ENCODE data around the gene EPB41L1.

The EPB41L1 gene

DNA sequence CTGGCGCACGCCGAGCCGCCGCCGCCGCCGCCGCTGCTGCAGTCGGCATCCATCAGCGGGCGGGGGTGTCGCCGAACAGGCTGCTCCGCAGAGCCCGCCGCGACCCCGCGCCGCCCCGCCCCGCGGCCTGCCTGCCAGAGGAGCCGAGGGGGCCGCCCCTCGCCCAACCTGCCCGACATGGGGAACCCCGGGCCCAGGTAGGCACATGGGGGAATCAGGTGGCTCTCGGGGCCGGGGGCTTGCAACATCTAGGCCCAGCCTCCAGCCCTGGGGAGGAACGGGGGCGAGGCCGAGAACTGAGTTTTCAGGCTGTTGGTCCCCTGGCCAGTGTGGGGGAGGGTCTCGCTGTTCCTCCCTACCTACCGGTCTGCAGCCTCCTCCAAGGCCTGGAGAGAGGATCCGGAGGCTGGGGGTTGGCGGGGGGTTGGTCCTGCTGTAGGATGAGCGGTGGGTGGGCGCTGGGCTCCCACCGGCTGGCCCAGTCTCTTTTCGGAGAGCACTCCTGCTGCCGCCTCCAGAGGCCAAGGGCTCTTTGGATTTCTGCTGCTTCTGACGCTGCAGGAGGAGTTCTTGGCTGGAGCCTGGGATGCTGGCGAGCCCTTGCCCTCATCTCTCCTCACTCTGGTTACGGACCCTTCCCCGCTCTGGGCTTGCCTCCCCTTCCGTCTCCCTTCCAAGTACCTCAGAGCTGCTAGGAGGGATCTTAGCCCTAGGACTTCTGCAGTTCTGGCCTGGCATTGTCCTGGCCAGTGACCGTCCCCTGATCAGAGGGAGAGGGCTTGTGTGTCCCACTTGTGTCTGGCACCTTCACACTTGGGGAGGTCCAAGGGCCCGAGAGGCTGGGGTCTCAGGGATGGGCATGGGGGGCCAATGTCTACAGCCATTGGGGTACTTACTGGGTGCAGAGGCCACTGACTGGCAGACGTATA is at the start of gene EPB41L1:
TSS of gene EPB41L1 (plus strand) at position 41 of the 929 bp plus-strand sequence. CDS start 19,038 bp downstream, outside the sequence.
- DNase-seq (ENCODE audit: low read depth in 2 of 3, low spot score in 1 of 3), result no peak

DNA sequence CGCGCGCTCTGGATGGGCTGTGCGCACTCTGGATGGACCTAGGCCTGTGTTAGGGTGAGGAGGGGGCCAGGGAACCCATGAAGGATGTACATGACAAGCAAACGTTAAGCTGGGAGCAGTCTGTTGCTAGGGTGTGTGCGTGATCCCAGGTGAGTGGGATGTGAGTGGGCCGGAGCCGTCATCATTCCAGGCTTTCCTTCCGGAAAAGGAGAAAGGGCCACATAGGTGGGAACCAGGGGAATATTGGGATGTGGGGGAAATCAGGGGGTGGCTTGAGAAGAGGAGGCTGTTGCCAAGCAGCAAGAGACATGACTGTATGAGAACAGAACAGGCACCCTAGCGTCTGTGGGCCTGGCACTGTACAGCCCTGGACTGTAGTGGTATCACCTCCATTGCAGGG is 49.7 kb upstream of the EPB41L1 start:
- DNase-seq (ENCODE audit: low read depth in 2 of 3, low spot score in 1 of 3), result no peak

DNA sequence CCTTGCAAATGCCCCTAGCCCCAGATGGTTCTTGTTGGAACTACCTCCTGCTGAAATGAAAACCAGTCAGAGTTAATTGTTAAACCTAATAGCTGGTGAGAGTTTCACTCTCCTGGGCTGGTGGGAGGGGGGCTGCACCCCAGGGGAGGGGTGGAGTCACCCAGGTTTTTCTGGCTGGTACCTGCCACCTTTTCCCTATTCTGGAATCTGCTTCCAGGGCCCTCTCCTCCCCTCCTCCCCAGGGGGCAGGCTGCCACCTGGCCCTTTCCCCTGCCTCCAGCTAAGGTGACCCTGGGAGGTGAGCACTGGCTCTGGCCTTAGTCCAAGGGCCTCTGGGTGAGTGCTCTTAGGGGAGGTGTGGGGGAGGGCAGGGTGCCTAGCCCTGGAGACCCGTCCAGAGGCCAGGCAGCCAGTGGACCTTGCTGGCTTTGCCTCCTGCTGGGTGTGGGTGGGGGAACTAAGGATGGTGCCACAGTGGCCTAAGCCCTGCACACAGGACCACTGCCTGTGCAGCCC is 48.8 kb upstream of the EPB41L1 start:
- DNase-seq (ENCODE audit: low read depth in 2 of 3, low spot score in 1 of 3), result no peak

DNA sequence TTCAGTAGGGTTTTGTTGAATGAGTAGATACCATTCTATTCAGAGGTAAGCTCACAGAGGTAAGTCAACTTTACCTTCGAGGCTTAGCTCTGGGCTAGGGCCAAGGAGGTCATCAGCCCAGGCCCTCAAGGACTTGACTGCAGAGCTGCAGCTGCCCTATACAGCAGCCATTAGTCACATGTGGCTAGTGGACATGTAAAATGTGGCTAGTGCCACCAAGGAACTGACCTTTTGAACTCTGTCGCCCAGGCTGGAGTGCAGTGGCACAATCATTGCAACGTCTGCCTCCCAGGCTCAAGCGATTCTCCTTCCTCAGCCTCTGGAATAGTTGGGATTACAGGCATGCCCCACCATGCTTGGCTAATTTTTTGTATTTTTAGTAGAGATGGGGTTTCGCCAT is 47.9 kb upstream of the EPB41L1 start:
- DNase-seq (ENCODE audit: low read depth in 2 of 3, low spot score in 1 of 3), result no peak

DNA sequence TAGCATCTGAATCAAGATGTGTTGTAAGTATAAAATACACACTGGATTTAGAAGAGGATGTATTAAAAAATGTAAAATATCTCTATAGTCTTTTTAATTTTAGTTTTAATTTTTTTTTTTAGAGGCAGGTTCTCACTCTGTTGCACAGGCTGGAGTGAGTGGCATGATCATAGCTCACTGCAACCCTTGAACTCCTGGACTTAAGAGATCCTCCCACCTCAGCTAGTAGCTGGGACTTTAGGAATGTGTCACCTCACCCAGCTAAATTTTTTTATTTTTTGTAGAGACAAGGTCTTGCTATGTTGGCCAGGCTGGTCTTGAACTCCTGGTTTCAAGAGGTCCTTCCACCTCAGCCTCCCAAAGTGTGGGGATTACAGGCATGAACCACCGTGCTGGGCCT is 46.7 kb upstream of the EPB41L1 start:
- DNase-seq (ENCODE audit: low read depth in 2 of 3, low spot score in 1 of 3), result no peak

DNA sequence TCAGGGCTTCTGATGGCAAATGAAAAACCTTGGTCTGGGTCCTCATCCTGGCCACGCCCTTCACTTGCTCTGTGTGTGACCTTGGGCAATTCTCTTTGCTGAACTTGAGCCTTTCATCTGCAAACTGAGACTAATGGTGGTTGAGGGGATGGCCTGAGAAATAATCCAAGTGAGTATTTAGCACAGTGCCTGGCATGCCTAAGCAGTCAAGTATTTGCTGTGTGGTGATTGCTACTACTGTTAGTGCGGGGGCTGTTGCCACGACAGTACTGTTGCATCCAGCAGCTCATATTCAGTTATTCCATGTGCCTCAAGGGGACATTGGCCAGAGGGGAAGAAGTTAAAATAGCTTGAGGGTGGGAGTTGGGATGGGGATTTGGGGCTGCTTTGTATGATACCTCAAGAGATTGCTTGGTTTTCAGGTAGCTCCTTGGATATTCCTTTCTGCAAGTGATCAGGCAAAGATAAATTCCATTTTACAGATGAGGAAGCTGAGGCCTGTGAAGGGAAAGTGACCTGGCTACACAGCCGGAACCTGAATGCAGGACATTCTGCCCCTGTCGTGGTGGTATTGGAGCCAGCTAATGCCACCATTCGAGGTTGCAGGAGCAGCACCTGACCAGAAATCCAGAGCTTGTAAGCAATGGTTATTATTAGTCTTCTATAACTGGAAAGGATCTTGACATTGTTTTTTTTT is 45.1 kb upstream of the EPB41L1 start:
- no peak for DNase-seq (ENCODE audit: low read depth in 2 of 3, low spot score in 1 of 3)

DNA sequence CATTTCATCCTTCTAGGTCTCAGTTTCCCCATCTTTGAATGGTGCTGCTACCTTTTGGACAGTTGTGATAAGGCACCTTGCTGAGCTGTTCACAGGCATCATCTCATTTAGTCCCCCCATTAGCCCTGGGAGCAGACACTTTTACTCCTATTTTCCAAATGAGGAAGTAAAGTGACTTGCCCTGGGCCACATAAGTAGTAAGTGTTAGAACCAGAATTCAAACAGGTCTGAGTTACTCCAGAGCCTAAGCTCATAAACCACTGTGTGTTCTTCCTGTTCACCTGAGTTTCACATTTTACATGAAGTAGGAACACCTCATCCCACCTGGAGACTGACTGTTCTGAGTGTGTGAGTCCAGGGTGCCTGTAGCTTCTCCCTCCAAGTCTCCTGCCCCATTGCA is 43.5 kb upstream of the EPB41L1 start:
- no peak for DNase-seq (ENCODE audit: low read depth in 2 of 3, low spot score in 1 of 3)

DNA sequence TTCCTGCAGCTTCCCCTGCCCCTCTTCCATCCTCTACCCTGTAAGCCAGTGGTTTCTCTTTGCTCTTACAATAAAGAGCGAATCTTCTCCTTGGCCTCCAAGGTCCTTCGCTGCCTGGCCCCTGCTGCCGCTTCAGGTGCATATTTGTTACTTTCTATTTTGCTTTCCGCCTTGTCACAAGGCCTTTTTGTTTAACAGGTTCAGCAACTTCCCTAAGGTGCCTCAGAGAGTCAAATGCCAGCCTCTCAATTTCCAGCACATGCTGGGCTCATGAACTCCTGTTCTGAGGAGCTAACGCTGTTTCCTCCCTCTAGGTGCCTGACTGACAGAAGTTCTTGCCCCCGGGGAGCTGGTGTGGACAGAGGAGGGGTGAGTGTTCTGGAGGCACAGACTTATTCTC is 42.4 kb upstream of the EPB41L1 start:
- no peak for DNase-seq (ENCODE audit: low read depth in 2 of 3, low spot score in 1 of 3)

DNA sequence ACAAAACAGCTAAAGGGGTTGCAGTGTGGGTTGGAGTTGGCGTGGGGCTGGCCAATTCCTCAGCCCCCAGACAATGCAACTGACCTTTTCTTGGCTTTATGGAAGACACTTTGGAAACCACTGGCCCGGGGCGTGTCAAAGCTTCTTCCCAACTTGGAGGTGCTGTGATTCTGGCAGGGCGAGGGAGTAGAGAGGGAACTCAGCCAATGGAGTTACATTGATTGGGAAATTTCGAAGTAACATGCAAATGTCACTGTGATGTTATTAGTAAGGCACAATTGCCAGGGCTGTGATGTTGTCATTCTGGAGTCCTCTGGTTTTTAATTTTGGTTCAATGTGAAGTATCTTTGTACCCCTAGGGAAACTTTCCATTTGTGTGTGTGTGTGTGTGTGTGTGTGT is 41.5 kb upstream of the EPB41L1 start:
- no peak for DNase-seq (ENCODE audit: low read depth in 2 of 3, low spot score in 1 of 3)

DNA sequence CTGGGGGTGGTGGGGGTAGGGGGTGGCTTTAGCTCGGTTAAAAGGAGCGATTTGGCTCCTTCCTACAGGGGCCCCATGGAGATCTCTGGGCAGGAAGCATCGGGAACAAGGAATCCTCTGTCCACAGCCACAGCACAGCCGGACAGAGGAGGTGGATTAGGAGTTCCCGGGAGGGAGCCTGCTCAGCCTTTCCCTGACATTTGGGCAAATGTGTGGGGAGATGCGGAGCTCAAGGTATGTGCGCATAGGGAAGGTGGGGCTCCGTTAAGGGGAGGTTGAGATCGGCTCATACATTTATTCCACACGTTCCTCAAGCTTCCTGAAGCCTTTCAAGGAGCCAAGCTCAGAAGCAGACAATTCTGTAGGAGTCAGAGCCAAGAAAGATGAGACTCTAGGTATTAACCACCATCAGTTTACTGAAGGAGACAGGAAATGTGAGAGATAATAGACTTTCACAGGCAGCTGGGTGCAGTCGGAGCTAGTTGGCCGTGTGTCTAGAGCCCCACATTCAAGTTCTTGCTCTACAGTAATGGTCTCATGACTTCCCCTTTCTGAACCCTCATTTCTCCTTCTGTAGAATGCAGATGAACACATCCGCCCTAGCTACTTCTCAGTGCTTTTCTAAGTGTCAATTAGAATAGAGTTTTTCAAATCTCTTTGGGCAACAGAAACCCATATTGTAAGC is 40.8 kb upstream of the EPB41L1 start:
- DNase-seq (ENCODE audit: low read depth in 2 of 3, low spot score in 1 of 3), result no peak

DNA sequence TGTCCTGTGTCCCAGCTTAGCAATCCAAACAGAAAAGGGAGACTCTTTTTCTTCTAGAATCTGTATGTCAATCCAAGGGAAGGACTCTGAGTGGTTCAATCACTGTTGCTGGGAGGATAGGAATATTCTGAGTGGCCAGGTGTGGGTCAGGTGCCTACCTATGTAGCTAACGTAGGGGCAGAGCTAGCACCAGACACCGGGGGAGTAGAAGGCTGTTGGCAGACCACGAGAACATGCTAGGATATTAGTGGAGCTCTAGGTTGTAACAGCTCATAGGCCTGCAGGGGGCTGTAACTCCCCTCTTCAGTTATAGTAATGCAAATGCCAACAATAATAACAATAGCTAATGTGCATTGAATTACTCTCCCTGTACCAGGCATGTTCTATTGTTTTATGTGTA is 39.8 kb upstream of the EPB41L1 start:
- DNase-seq (ENCODE audit: low read depth in 2 of 3, low spot score in 1 of 3), result no peak

DNA sequence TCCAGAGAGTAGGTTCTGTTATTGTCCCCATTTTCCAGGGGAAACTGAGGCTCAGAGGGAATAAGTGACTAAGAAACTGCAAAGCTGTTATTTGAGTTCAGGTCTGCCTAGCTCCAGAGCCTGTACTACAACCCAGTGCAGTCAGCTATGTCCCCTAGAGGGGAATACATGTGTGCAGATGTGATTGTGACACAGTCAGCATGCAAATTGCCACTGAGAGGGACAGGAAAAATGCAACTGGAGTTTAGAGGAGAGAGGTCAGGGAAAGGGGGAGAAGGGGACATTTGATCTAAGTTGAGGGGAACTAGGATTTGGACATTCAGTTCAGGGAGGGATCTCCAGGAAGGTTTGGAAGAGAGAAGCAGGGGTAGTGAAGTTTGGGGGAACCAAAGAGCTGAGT is 38.6 kb upstream of the EPB41L1 start:
- no peak for DNase-seq (ENCODE audit: low read depth in 2 of 3, low spot score in 1 of 3)

DNA sequence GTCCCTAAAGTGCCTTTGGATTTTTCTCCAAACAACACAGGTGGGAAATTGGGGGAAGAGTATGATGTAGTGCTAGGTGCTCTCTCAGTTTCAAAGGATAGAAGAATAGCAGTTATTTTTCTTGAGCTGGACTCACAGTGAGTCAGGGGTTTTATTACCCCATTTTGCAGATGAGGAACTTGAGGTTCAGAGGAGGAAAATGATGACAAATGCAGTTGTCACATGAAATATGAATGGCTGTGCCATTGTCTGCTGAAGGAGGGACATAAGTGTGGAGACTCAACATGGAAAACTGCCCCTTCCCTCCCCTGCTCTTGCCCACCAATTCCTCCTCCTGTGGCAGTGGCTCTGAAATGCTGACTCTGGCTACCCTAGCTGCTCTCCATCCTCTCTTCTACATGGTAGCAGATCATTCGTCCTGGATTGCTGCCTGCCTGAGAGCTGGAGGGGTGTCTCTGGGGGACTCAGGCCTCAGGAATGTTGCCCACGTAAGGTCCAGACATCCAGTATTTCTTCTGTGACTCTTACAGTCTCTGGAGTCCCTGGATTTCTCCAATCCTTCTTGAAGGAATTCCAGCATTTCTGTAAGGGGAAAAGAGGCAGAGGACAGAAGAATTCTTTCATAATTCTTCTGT is 37.6 kb upstream of the EPB41L1 start:
- no peak for DNase-seq (ENCODE audit: low read depth in 2 of 3, low spot score in 1 of 3)

DNA sequence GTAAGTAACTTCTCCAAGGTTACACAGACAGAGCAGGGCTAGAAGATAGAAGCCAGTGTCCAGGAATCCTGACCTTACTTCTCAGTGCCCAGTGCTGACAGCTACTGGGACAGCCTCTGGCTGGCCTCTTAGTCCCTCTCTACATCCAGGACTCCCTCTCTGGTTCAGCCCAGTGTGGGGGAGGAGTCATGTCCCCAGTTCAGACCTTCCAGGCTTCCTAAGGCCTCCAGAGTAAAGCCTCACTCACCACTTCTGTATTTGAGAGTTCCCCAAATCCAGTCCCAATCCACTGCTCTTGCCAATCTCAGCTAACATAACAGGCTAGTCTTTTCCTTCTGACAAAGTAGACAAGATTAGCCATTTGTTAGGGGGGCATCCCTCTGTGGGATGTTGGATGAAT is 36.9 kb upstream of the EPB41L1 start:
- no peak for DNase-seq (ENCODE audit: low read depth in 2 of 3, low spot score in 1 of 3)

DNA sequence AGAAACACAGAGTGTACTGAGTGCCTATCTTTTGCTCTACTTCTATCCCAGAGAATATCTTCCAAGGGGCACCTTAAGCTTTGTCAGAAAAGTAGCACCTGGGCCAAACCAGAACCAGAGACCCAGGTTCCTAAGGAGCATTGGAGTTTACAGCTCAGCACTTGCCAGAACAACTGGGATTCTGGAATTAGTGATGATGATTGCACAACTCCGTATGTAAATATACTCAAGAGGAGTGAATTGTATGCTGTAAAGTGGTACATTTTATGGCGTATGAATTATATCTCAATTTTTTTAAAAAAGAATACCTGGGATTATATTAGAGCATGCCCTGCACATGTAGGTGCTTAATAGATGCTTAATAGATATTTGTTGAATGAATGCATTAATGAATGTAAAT is 36.2 kb upstream of the EPB41L1 start:
- no peak for DNase-seq (ENCODE audit: low read depth in 2 of 3, low spot score in 1 of 3)

DNA sequence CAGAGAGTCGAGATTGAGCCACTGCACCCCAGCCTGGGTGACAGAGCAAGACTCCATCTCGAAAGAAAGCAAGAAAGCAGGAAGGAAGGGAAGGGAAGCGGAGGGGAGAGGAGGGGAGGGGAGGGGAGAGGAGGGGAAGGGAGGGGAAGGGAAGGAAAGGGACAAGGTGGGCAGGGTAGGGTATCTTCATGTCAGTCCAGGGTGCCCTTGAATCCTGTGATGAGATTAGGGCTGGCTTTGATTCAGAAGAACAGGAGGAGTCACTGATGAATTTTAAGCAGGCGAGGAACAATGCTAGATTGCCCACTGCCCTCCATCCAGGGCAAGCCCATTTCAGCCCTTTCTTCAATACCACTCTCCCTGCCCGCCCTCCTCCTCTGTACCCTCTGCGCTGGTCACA is 35.0 kb upstream of the EPB41L1 start:
- no peak for DNase-seq (ENCODE audit: low read depth in 2 of 3, low spot score in 1 of 3)

DNA sequence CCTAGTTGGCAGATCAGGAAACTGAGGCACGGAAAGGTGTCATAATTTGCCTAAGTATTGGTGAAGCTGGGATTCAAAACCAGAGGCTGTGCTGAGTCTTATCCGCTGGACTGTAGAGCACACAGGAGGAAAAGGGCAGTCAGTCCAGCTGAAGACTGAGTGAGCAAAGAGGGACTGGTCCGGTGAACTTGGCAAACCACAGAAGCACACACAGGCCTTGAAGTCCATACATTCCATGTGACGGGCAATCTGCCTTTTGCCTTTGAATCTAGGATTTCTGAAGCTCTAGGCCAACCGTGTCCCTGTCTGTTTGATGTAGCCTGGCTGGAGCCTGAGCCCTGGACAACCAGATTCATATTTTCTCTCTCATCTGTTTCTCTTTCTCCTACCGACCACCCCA is 34.3 kb upstream of the EPB41L1 start:
- DNase-seq (ENCODE audit: low read depth in 2 of 3, low spot score in 1 of 3), result no peak

DNA sequence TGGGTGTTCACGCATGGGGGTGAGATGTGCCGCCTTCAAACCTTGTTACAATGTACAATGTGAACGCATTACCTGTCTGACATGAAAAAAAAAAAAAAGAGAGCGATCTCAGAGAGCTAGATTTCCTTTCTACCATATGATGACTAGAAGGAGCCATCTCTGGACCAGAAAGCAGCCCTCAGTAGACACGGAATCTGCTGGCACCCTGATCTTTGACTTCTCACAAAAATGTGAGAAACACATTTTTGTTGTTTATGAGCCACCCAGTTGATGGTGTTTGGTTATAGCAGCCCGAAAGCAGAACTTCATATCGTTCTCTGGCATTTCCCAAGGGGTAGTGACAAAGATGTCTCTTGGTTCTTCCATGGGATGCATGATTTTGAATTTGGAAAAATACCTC is 33.5 kb upstream of the EPB41L1 start:
- no peak for DNase-seq (ENCODE audit: low read depth in 2 of 3, low spot score in 1 of 3)

DNA sequence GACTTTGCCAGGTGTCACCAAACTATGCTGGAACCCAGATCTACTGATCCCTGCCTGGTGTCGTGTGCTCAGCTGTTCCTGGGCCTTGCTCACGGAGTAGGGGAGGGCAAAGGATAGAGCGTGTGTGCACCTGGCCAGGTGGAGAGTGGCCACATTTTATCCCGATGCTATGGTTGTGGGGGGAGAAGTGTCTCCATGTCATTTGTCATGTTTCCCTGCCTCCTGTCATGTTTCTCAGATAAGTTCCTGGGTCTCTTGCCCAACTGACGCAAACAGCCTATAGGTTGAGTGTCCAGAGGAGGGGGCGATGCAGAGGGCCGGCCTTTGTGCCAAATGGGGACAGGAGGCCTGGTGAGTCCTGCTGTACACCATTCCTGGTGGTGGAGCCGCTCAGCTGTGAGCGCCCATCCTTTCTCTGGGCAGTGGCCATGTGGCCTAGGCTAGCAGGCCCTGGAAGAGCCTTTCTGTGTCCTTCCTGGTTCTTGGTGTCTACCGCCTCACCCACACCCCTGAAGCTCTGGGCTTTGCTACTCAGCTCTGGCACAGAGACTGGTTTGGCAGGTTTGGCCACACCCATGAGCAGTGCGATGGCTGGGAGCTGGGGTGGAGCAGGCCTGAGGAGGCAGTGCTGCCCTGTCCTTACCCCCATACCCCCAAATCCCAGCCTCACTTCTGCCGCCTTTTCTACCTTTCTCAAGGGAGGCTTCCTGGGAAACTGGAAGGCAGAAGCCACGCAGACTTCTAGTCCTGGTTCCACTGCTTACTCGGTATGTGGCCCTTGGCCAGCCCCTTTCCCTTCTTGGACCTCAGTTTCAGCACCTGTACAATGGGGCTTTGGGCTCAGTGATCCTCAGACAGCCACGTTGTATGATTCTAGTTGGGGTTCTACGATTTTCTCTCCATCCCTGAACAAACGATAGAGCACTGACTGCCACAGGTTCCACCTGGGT is 32.3 kb upstream of the EPB41L1 start:
- no peak for DNase-seq (ENCODE audit: low read depth in 2 of 3, low spot score in 1 of 3)

DNA sequence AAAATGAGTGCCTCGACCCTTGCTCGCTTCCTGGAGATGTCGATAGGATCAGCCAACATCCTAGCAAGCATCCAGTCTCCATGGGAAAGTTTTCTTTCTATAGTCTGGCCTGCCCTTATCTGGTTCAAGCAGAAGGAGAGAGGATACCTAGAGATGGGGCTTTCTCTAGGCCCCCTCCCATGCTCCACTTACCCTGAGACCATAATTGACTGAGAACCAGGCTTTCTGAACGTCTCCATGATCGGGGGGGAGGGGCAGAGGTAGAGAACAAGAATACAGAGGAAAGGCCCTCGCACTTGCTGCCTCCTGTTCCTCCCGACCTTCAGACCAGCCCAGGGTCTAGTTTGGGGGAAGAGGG is 31.6 kb upstream of the EPB41L1 start:
- no peak for DNase-seq (ENCODE audit: low read depth in 2 of 3, low spot score in 1 of 3)
